Parathyroid adenoma (tissue), 2 donors: ENCODE results near the gene KCNA5.

ENCODE experiments used
- H2AFZ ChIP-seq: fragments of 300-600 bp; sonication (generic); one replicate; pipeline ENCODE4 v1.7.0; 2017; ENCODE audit warnings: antibody characterized with exemption, mild to moderate bottlenecking
- H3K27ac ChIP-seq: fragments of 300-600 bp; sonication (generic); one replicate; pipeline ENCODE4 v1.7.0; 2017
- H3K27me3 ChIP-seq: fragments of 300-600 bp; sonication (generic); one replicate; pipeline ENCODE4 v1.7.0; 2017; ENCODE audit warnings: low read length; ENCODE audit not compliant: control insufficient read depth, insufficient read depth
- H3K36me3 ChIP-seq: fragments of 300-600 bp; sonication (generic); one replicate; pipeline ENCODE4 v1.7.0; 2017; ENCODE audit warnings: low read length; ENCODE audit not compliant: control insufficient read depth, insufficient read depth
- H3K4me1 ChIP-seq: fragments of 300-600 bp; sonication (generic); one replicate; pipeline ENCODE4 v1.7.0; 2017; ENCODE audit warnings: control low read depth
- H3K4me2 ChIP-seq: fragments of 300-600 bp; sonication (generic); one replicate; pipeline ENCODE4 v1.7.0; 2017; ENCODE audit warnings: low read length
- H3K4me3 ChIP-seq: fragments of 300-600 bp; sonication (generic); one replicate; pipeline ENCODE4 v1.7.0; 2017; ENCODE audit warnings: low read depth, low read length
- H3K79me2 ChIP-seq: fragments of 300-600 bp; sonication (generic); one replicate; pipeline ENCODE4 v1.7.0; 2017; ENCODE audit warnings: control low read depth
- H3K9ac ChIP-seq: fragments of 300-600 bp; sonication (generic); one replicate; pipeline ENCODE4 v1.7.0; 2017; ENCODE audit warnings: mild to moderate bottlenecking
- H3K9me3 ChIP-seq: fragments of 300-600 bp; sonication (generic); one replicate; pipeline ENCODE4 v1.7.0; 2017; ENCODE audit warnings: low read length; ENCODE audit not compliant: control insufficient read depth
- TF ChIP-seq, protein P1 (sequence below): fragments of 300-600 bp; sonication (generic); IDR thresholded peaks from one replicate; pipeline ENCODE4 v1.7.0; 2017; ENCODE audit warnings: antibody characterized with exemption, mild to moderate bottlenecking
- donor health status: primary hyperparathyroidism.

Gene KCNA5

DNA sequence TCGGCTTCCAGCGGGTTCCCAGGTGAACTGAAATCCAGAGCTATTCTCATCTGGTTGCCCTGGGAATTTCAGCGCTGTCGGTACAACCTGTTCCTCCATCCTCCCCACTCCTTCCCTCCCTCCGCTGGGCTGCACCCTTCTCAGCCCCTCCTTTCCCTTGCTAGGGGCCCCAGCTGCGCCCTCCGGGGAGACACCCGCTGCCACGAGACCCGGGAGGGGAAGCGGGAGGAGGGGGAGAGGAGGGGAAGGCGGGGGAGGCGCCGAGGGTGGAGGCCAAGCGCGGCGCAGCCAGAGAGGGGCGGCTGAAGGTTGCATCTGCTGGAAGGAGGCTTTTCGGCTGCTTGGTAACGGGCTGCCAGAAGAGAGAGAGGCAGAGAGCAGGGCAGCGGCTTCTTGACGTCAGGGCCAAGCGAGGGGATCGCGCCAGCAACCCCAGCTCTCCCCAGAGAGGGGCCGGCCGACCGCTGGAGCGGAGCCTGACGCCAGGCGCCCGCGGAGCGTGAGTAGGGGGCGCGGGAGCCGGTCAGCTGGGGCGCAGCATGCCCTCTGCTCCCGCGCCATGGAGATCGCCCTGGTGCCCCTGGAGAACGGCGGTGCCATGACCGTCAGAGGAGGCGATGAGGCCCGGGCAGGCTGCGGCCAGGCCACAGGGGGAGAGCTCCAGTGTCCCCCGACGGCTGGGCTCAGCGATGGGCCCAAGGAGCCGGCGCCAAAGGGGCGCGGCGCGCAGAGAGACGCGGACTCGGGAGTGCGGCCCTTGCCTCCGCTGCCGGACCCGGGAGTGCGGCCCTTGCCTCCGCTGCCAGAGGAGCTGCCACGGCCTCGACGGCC, at the start of gene KCNA5:
Gene KCNA5 (plus strand): TSS at position 291 of the 831 bp plus-strand sequence. CDS start 269 bp downstream, at position 560.
- Histone ChIP-seq H2AFZ (peak within 1 kb of the TSS; percentile 38), H3K4me3 (no peak within 1 kb of the TSS), H3K4me1 (no peaks in the 10 kb centered on the region), H3K9ac (no peak within 1 kb of the TSS), H3K79me2 (no peaks in the 10 kb centered on the region), H3K27me3 (no peaks in the 10 kb centered on the region), H3K36me3 (no peaks in the 10 kb centered on the region), H3K27ac (no peak within 1 kb of the TSS), H3K4me2 (no peak within 1 kb of the TSS), H3K9me3 (no peaks in the 10 kb centered on the region)
- TF ChIP-seq, protein P1, sequence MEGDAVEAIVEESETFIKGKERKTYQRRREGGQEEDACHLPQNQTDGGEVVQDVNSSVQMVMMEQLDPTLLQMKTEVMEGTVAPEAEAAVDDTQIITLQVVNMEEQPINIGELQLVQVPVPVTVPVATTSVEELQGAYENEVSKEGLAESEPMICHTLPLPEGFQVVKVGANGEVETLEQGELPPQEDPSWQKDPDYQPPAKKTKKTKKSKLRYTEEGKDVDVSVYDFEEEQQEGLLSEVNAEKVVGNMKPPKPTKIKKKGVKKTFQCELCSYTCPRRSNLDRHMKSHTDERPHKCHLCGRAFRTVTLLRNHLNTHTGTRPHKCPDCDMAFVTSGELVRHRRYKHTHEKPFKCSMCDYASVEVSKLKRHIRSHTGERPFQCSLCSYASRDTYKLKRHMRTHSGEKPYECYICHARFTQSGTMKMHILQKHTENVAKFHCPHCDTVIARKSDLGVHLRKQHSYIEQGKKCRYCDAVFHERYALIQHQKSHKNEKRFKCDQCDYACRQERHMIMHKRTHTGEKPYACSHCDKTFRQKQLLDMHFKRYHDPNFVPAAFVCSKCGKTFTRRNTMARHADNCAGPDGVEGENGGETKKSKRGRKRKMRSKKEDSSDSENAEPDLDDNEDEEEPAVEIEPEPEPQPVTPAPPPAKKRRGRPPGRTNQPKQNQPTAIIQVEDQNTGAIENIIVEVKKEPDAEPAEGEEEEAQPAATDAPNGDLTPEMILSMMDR, result no peak

DNA sequence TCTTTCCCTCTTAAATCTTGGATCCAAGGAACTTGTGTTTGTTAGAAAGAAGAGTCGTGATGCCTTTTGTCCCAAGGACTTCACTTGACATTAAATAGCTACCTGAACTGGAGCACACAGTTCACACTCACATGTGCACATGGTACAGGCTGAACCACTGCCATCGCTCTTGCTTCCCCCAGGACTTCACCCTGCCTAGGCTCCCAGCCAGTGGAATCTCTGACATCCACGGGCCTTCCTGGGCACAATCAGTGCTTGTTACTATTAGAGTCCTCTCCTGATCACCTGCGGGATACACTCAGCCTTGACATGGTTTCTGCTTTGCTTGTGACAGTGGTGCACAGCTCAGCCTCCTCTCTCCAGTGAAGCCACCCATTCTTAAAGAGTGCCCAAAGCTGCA, 49.1 kb upstream of the KCNA5 start:
- H3K4me2 ChIP-seq, result no peak overlapping the region
- no peaks in the 10 kb centered on the region for H3K4me1 ChIP-seq
- no peak overlapping the region for H3K9ac ChIP-seq
- no peak overlapping the region for H2AFZ ChIP-seq
- H3K36me3 ChIP-seq, result no peaks in the 10 kb centered on the region
- no peak overlapping the region for H3K27ac ChIP-seq
- no peaks in the 10 kb centered on the region for H3K27me3 ChIP-seq
- TF ChIP-seq, protein P1, result no peak
- H3K9me3 ChIP-seq, result no peaks in the 10 kb centered on the region
- H3K79me2 ChIP-seq, result no peaks in the 10 kb centered on the region
- H3K4me3 ChIP-seq, result no peak overlapping the region

DNA sequence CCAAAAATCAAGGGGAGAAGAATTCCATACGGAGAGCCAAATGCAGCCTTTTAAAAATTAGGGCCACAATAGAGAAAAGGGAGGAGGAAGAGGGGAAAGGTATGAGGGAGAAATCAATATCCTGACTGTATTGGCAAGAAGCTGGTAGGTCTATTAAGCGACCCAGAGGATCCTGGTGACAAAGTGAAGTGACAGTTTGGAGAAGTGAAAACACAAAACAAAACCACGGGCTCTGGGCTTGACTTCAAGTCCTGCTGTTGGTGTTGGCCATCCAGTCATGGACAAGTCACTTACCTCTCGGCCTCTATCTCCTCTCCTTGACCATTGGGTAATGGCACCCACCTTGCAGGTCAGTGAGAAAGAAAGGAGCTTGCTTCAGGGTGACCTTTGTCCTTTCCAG, 47.0 kb upstream of the KCNA5 start:
- TF ChIP-seq, protein P1, result no peak
- Histone ChIP-seq H3K4me2 (no peak overlapping the region), H3K4me1 (no peaks in the 10 kb centered on the region), H3K4me3 (no peak overlapping the region), H3K27me3 (no peaks in the 10 kb centered on the region), H3K9ac (no peak overlapping the region), H2AFZ (no peak overlapping the region), H3K27ac (no peak overlapping the region), H3K9me3 (no peaks in the 10 kb centered on the region), H3K36me3 (no peaks in the 10 kb centered on the region), H3K79me2 (no peaks in the 10 kb centered on the region)

DNA sequence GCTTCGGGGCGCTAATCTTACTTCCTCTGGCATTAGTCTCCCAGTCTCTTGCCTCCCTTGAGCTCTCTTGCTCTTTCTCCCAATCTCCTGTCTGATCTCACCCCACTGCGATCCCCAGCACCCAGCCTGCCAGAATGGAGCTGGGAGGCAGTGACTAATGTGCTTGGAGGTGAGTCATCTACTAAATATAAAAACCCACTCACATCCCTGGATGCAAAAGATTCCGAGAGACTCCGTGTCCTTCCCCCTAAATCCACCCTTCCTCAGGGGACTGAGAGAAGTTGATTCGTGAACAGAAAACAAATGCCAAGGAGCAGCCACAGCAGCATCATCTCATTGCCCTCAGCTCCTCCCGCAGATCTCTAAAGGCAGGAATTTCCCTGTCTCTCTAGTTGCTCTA, 45.7 kb upstream of the KCNA5 start:
- Histone ChIP-seq H2AFZ (no peak overlapping the region), H3K4me1 (no peaks in the 10 kb centered on the region), H3K27ac (no peak overlapping the region), H3K9me3 (no peaks in the 10 kb centered on the region), H3K4me2 (no peak overlapping the region), H3K9ac (no peak overlapping the region), H3K4me3 (no peak overlapping the region), H3K79me2 (no peaks in the 10 kb centered on the region), H3K27me3 (no peaks in the 10 kb centered on the region), H3K36me3 (no peaks in the 10 kb centered on the region)
- TF ChIP-seq, protein P1, result no peak

DNA sequence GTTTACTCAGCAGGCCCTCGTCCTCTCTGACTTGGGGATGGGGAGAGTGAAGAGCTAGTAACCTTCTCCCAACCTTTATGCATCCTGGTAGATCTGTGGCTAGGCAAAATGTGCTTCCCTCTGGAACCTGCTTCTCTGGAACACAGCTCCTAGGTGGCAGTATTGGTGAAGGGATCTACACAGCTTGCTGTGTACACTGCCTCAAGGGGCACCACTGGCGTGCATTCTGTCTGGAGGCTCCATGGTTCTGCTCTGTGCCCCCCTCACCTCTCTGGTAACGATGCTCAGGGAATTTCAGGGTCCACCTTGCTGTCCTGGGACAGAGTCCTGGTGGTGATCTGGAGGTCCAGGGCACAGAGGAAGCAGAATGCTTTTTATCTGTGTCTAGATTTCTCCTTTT, 43.5 kb upstream of the KCNA5 start:
- no peak overlapping the region for H3K4me3 ChIP-seq
- no peak overlapping the region for H2AFZ ChIP-seq
- H3K27ac ChIP-seq, result no peak overlapping the region
- TF ChIP-seq, protein P1, result no peak
- H3K27me3 ChIP-seq, result no peaks in the 10 kb centered on the region
- no peak overlapping the region for H3K9ac ChIP-seq
- no peaks in the 10 kb centered on the region for H3K36me3 ChIP-seq
- no peak overlapping the region for H3K4me2 ChIP-seq
- no peaks in the 10 kb centered on the region for H3K9me3 ChIP-seq
- H3K4me1 ChIP-seq, result no peaks in the 10 kb centered on the region
- no peaks in the 10 kb centered on the region for H3K79me2 ChIP-seq
